GM13976 (cell line): ENCODE data around the gene VSIR.

Experiments used
- DNase-seq: peaks from one replicate; pipeline ENCODE4 v3.0.0; 2012; ENCODE audit warnings: low spot score
- CTCF ChIP-seq: IDR thresholded peaks from 2 replicates; pipeline ENCODE4 v1.5.1; 2012; ENCODE audit warnings: borderline replicate concordance, mild to moderate bottlenecking; ENCODE audit not compliant: insufficient read depth; ENCODE audit errors: extremely low read depth, missing control alignments, control extremely low read depth
- in situ Hi-C: fragments of 300-500 bp; cut with MboI; formaldehyde crosslinking; loops from one replicate; pipeline ENCODE4 v1.12.0; 2022; ENCODE audit warnings: low sequenced_read_pairs, mixed read lengths, inconsistent platforms; ENCODE audit not compliant: unreplicated experiment

Gene VSIR

GRCh38 chr10:71737001-71737833 is 36.1 kb downstream of the VSIR start:
- DNase-seq, result no peak
- in situ Hi-C loops, result no loop called here
- TF ChIP-seq CTCF, result no peak

- TF ChIP-seq CTCF, result no peak
- no peak for DNase-seq
- in situ Hi-C loops, result no loop called here
Measured at GRCh38 chr10:71736570-71736952, 36.8 kb downstream of the VSIR start.

GRCh38 chr10:71735709-71736569 is 37.4 kb downstream of the VSIR start:
- in situ Hi-C loops, result no loop called here
- no peak for DNase-seq
- TF ChIP-seq CTCF, result no peak

- no peak for DNase-seq
- in situ Hi-C loops, result no loop called here
- TF ChIP-seq CTCF, result no peak
Measured at GRCh38 chr10:71734797-71735196, 38.5 kb downstream of the VSIR start.

- no peak for TF ChIP-seq CTCF
- no peak for DNase-seq
- in situ Hi-C loops, result no loop called here
Measured at GRCh38 chr10:71731791-71732190, 41.5 kb downstream of the VSIR start.

- DNase-seq, result no peak
- no peak for TF ChIP-seq CTCF
- in situ Hi-C loops, result no loop called here
Measured at GRCh38 chr10:71729161-71729636, 44.1 kb downstream of the VSIR start.
